ENCODE results near the gene APPL2. TPM values are rescaled to one million over a fixed set of nuclear protein-coding genes. Genes with fewer than 3 reads are reported as not detected.
"Not testable (repeated sequence)": the region's sequence is repeated elsewhere in the genome, so short reads cannot be mapped to it uniquely, and the experiment has no call there.

Gene APPL2
- total RNA-seq, 1 experiment from 2014 or later: 16.1 TPM

- no peak for TF ChIP-seq AFF4 (CRISPR knock-in tag; IDR thresholded peaks at IDR 0.05; ENCODE audit: borderline replicate concordance)
- TF ChIP-seq ZNF121 (CRISPR knock-in tag; IDR thresholded peaks at IDR 0.05): no peak
- TF ChIP-seq TEAD1 (CRISPR knock-in tag; IDR thresholded peaks at IDR 0.05): no peak
- no peak for TF ChIP-seq GRHL2 (CRISPR knock-in tag; IDR thresholded peaks at IDR 0.05; ENCODE audit: insufficient replicate concordance, severe bottlenecking)
- no peak for TF ChIP-seq GABPB1 (CRISPR knock-in tag; IDR thresholded peaks at IDR 0.05)
These were observed 18.0 kb upstream of the APPL2 start (continued) for GRCh38 chr12:105253866-105254513.

GRCh38 chr12:105252901-105253300 is 16.9 kb upstream of the APPL2 start:
- Mint-ChIP-seq H3K27me3 (ENCODE audit: low read depth) (peaks cover under 1% of the 10 kb centered on the region; the same call in 1 of the 2 replicates), H3K36me3 (no peaks in the 10 kb centered on the region), H3K4me1 (no peaks in the 10 kb centered on the region), H3K9me3 (no peaks in the 10 kb centered on the region), H3K4me3 (no peak overlapping the region), H3K27ac (no peak overlapping the region)
- POLR2A ChIA-PET: no interaction called here
- DNase-seq (ENCODE audit: low spot score) (no peak), ATAC-seq (no peak)
- CTCF ChIA-PET: no interaction called here
- no peak for TF ChIP-seq E2F4 (CRISPR knock-in tag; IDR thresholded peaks at IDR 0.05; ENCODE audit: borderline replicate concordance, low read depth)
- TF ChIP-seq CBFB (CRISPR knock-in tag; IDR thresholded peaks at IDR 0.05; ENCODE audit: low read depth): no peak
- TF ChIP-seq ZNF263 (CRISPR knock-in tag; IDR thresholded peaks at IDR 0.05; ENCODE audit: low read depth): no peak
- no peak for TF ChIP-seq ATF1 (CRISPR knock-in tag; IDR thresholded peaks at IDR 0.05)
- no peak for TF ChIP-seq HMGXB4 (CRISPR knock-in tag; IDR thresholded peaks at IDR 0.05)
- TF ChIP-seq PRRX2 (CRISPR knock-in tag; IDR thresholded peaks at IDR 0.05): no peak
- no peak for TF ChIP-seq ZNF423 (CRISPR knock-in tag; IDR thresholded peaks at IDR 0.05)
- no peak for TF ChIP-seq ATF6 (CRISPR knock-in tag; IDR thresholded peaks at IDR 0.05)
- TF ChIP-seq HMGA2 (CRISPR knock-in tag; IDR thresholded peaks at IDR 0.05): no peak
- TF ChIP-seq NR3C1 (CRISPR knock-in tag; conservative IDR thresholded peaks at IDR 0.05; ENCODE audit: low read depth): no peak
- TF ChIP-seq CREM (CRISPR knock-in tag; IDR thresholded peaks at IDR 0.05): no peak
- TF ChIP-seq TP53 (CRISPR knock-in tag; IDR thresholded peaks at IDR 0.05): no peak
- TF ChIP-seq ETV6 (CRISPR knock-in tag; IDR thresholded peaks at IDR 0.05): no peak
- no peak for TF ChIP-seq ATF3 (CRISPR knock-in tag; conservative IDR thresholded peaks at IDR 0.05)
- TF ChIP-seq ZNF281 (CRISPR knock-in tag; IDR thresholded peaks at IDR 0.05): no peak
- no peak for TF ChIP-seq ZNF416 (CRISPR knock-in tag; IDR thresholded peaks at IDR 0.05)

- peaks cover 15% of the 10 kb centered on the region for H3K36me3 Mint-ChIP-seq
- H3K27ac Mint-ChIP-seq; H3K4me3 Mint-ChIP-seq; ATAC-seq; CTCF ChIA-PET; POLR2A ChIA-PET; DNase-seq (ENCODE audit: low spot score); H3K4me1 Mint-ChIP-seq: not testable (repeated sequence)
- H3K27me3 Mint-ChIP-seq (ENCODE audit: low read depth): peaks cover 22% of the 10 kb centered on the region
- H3K9me3 Mint-ChIP-seq: peaks cover 24% of the 10 kb centered on the region
These were observed 9.9 kb upstream of the APPL2 start for GRCh38 chr12:105245776-105246427.
